GM12874 (cell line): ENCODE data around the gene ORC2.
A peak's percentile ranks its signal among the peaks of the same experiment; 100 is the strongest.

Source experiments
- TF ChIP-seq, protein P1 (sequence below): IDR thresholded peaks from 2 replicates; pipeline ENCODE4 v1.5.1; 2011; ENCODE audit warnings: low read depth, mild to moderate bottlenecking, control low read depth, low read length, moderate library complexity; ENCODE audit not compliant: insufficient read depth

Gene ORC2

DNA sequence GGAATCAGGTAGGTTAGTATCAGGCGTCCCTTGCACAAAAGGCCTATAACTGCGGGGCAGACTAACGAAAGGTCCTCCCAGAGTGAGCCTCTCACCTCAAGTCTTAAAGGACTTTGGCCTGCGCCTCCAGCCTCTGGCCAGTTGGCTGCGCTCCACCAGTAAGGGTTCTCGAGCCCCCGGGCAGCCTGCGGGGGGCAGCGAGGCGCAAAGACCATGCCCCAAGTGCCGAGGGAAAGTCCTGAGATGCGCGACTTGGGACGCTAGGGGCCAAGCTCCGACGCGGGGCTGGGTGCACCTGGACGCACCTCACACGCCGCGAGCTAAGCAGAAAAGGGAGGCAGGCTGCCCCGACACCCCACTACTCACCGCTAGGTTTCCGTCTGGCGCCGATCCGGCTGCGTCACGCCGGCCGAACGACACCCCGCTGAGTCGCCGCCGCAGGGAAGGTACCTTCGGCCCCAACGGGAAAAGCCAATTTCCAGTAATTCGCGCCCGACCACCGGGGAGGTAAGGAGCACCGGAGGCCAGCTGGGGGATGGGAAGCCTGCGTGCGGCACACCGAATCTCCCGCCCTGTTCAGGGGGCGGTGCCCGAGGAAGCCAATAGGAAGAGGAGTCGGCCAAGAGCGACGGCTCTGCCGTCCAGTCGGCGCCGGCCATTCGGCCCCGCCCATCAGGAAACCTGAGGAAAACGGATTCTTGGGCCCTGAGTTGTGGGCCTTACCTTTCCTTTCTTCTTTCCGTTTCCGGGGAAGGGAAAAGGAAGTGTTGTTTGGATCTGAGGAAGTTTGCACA lies at the start of gene ORC2:
ORC2 (minus strand) TSS at position 537 of the 794 bp plus-strand sequence. CDS start 5,537 bp downstream, outside the sequence.
- TF ChIP-seq, protein P1, sequence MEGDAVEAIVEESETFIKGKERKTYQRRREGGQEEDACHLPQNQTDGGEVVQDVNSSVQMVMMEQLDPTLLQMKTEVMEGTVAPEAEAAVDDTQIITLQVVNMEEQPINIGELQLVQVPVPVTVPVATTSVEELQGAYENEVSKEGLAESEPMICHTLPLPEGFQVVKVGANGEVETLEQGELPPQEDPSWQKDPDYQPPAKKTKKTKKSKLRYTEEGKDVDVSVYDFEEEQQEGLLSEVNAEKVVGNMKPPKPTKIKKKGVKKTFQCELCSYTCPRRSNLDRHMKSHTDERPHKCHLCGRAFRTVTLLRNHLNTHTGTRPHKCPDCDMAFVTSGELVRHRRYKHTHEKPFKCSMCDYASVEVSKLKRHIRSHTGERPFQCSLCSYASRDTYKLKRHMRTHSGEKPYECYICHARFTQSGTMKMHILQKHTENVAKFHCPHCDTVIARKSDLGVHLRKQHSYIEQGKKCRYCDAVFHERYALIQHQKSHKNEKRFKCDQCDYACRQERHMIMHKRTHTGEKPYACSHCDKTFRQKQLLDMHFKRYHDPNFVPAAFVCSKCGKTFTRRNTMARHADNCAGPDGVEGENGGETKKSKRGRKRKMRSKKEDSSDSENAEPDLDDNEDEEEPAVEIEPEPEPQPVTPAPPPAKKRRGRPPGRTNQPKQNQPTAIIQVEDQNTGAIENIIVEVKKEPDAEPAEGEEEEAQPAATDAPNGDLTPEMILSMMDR, result peak; percentile 77

DNA sequence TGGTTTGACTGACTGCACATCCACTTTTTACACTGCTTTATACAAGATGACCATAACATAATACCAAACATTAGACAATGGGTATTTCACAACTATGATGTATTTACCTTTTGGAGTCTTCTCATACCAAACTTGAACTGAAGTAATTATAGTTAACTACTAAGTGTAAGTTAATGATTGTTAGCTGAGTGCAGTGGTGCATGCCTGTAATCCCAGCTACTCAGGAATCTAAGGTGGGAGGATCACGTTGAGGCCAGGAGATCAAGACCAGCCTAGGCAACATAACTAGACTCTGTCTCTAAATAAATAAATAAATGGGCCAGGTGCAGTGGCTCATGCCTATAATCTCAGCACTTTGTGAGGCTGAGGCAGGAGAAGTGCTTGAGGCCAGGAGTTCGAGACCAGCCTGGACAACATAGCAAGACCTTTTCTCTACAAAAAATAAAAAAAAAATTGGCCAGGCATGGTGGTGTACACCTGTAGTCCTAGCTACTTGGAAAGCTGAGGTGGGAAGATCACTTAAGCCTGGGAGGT lies 44.9 kb upstream of the ORC2 start:
- TF ChIP-seq, protein P1, result no peak

DNA sequence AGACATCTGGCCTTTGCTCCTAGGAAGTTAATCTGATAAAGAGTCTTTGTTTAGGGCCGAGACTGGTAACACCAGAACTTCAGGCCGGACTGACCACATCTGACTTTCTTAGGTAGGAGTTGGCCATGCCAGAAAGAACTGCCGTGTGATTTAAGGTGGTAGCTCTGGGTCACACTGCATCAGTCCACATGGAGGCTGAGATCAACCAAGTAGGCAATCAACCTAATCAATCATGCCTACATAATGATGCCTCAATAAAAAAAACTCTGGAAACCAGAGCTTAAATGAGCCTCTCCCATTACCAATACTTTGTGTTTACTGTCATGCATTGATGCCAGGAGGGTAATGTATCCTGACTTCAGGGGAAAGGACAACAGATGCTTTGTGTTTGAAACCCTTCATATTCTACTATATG lies 44.1 kb upstream of the ORC2 start:
- TF ChIP-seq, protein P1, result no peak

DNA sequence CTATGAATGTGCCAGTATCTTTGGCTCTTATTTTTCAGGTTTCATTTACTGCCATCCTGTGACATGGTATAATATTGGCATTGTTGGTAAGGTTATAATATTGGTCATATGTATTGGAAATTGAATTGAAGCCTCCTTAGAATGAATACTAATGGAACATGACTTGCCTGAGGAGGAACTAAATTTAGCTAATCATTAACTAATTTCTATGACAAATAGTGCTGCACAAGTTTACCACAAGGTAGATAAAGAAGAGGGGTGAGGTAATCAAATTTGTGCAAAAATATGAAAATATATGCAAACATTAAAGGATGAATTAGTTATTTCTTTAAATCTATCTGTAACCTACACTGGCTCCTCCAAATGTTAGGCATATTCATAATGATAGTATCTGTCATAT lies 43.2 kb upstream of the ORC2 start:
- TF ChIP-seq, protein P1, result no peak

DNA sequence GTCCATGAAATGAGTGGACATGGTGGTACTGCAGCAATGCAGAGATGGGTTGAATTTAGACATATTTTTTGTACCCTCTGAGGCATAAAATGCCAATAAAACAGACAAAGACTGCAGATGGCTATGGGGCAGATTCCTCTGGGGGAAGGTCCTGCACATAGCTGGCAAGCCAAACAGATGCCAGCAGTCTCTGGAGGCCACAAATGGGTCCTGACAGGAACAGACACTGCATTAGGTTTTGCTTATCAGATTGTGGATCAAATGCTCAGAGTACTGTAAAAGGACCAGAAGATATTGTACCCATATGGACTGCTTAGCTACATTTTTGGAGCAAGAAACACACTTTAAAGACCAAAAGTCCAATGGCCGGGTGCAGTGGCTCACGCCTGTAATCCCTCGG lies 40.9 kb upstream of the ORC2 start:
- TF ChIP-seq, protein P1, result no peak

DNA sequence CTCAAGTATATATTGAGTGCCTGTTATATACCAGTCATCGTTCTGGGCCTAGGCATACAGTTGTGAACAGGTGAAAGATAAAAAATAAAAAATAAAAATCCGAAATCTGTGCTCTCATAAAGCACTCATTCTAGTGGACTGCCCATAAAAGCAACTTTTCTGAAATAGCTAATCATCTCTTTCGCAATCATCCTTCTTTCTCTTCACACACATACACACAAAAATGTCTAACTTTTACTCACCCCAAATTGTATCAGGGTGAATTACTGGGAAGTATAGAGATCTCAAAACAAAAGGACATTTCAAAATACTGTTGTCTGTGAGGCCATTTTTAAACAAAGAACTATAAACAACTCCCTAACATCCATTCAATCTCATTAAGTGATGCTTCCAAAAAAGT lies 29.6 kb upstream of the ORC2 start:
- TF ChIP-seq, protein P1, result no peak

DNA sequence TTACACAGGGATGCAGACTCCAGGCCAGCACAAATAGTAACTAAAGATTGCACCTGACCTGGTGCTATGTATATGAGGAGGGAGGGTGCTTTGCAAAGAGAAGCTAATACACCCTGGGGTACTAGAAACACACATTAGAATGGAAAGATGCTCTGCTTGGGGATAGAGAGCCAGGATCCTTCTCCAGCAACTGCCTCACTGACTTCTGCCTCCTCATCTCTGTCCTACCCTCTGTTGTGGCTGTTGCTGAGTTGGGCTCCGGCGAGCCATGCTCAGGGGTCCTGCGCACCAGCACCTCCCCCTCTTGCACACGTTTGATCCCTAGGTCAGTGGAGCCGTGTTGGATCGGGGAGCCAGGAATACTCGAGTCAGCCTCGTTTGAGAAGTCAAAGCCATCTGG lies 23.7 kb upstream of the ORC2 start:
- TF ChIP-seq, protein P1, result no peak
